EL (cell line): ENCODE results near the gene WWC1.
"Not testable (repeated sequence)": the region's sequence is repeated elsewhere in the genome, so short reads cannot be mapped to it uniquely, and the experiment has no call there.

Experiments
- DNase-seq: peaks from one replicate; pipeline ENCODE4 v3.0.0-alpha.2; 2016

WWC1 gene

GRCh38 chr5:168310541-168310940, 19.1 kb downstream of the WWC1 start:
- not testable (repeated sequence) for DNase-seq

GRCh38 chr5:168311061-168311566, 19.7 kb downstream of the WWC1 start:
- DNase-seq = no peak

- peak; percentile 52 for DNase-seq
Observed at GRCh38 chr5:168312606-168313295, 21.3 kb downstream of the WWC1 start.

GRCh38 chr5:168313596-168314204, 22.3 kb downstream of the WWC1 start:
- DNase-seq = no peak

DNA sequence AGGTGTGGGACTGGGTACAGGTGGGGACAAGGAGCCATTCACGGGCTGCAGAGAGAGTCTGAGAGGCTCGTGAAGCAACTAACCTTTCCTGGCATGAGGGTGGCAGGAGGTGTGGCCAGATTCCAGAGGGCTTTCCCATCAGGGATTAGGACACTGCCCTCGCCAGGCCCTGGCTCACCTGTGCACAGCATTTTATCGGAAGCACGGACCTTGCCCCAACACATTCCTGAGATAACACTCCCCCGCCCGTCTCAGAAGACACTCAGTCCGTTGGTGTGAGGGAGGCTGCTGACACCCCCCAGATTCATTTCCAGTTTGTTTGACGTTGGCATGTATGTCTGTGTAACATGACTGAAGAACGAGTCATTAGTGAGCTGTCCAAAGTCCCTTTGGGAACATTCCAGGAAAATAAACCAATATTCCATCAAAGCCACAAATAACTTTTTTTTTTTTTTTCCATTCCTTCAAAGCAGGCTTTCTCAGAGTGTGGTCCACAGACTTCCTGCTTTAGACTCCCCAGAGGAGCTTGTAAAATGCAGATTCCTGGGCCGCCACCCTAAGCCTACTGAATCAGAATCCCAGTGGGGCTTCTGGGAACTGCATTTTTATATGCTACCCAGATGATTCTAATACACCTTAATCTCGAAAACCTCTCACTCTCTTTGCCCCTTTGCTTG, 23.4 kb downstream of the WWC1 start:
- DNase-seq = peak; percentile 97

- DNase-seq = no peak
Observed at GRCh38 chr5:168315416-168316138, 24.1 kb downstream of the WWC1 start.

DNA sequence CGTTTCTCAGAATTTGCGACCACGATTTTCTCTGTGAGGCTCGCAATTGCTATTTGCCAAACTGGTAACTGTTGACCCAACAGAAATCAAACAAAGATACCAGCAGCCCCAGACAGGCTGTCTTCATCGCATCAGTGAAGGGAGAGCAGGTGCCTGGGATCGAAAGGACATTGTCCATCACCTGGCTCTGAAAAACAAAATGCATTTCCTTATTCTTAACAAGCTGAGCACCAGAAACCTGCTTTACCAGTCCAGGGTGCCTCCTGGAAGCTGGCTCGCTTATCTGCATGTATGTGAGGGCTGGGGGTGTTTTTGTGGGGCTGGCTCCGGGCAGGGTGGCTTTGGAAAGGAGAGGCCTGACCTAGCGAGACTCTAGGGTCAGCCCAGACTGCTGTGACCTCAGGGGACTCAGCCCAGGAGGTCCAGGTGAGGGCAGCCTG, 24.7 kb downstream of the WWC1 start:
- no peak for DNase-seq

DNA sequence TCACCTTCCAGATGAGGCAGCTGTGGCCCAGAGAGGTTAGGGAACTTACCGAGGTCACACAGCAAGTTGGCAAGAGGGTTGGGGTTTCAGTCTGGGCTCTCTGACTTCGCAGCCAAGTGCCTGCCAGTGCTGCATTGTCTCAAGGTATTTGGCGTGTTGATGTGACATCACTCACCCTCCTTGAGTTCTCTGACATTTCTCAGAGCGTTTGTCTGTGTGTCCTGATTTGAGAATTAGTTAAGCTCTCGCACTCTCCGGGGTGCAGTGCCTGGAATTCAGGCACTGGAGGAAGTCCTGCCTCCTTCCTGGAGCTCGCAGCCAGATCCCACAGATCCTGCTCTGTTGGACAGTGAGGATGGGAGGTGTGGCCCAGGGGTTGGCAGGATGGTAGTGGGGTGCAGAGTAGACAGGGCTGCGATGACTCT, 25.7 kb downstream of the WWC1 start:
- DNase-seq = no peak

DNA sequence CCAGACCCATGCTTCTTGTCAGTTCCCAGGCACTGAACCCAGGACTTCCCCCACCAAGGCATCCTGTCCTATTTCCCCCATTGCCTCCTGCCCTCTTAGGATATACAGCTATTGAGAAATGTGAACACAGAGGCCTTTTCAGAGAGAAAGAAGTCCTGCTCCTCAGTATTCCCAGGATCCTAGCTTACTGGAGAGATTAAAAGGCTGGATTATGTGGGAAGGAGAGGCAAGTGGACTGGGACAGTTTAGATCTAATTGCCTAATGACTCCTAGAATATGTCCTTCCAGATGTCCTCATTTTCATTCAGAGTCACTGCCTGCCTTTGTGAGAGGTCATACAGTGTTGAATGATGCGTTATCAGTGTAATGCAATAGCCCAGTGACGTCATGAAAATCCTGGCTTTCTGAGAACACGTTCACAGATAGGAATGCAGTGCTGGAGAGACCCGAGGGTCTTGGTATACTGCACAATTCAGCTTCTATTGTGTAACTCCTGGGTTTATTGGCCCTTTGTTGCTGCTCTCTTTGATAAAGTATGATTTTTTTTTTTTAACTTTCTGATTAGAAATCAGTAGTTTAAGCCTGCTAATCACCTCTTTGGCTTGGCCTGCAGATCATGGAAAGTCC, 26.2 kb downstream of the WWC1 start:
- peak; percentile 99 for DNase-seq

GRCh38 chr5:168318240-168318639, 26.8 kb downstream of the WWC1 start:
- DNase-seq = no peak

DNA sequence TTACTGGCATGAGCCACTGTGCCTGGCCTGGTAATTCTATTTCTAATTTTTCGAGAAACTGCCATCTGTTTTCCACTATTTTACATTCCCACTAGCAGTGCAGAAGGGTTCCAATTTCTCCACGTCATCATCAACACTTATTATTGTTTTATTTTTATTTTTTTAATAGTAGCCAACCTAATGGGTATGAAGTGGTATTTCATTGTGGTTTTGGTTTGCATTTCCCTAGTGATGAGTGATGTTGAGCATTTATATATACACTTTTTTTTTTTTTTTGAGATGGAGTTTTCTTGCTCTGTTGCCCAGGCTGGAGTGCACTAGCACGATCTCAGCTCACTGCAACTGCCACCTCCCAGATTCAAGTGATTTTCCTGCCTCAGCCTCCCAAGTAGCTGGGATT, 28.3 kb downstream of the WWC1 start:
- DNase-seq = no peak

DNA sequence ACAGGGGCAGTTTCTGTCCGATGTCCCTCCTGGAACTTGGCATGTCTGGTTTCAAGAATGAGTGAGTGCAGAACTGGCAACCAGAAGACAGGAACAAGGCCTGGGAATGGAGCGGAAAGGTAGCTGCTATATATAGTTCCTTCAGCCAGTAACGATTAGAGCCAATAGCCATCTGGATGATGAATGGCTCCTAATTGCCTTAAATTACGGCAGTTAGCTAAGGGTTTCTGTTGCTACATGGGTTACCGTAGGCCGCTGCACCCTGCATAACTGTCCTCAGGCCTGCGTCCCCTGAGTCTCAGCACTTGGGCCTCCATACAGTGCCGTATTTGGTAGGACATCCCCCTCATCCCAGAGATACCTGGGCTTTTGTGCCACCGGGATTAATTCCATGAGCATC, 29.4 kb downstream of the WWC1 start:
- DNase-seq = no peak

DNA sequence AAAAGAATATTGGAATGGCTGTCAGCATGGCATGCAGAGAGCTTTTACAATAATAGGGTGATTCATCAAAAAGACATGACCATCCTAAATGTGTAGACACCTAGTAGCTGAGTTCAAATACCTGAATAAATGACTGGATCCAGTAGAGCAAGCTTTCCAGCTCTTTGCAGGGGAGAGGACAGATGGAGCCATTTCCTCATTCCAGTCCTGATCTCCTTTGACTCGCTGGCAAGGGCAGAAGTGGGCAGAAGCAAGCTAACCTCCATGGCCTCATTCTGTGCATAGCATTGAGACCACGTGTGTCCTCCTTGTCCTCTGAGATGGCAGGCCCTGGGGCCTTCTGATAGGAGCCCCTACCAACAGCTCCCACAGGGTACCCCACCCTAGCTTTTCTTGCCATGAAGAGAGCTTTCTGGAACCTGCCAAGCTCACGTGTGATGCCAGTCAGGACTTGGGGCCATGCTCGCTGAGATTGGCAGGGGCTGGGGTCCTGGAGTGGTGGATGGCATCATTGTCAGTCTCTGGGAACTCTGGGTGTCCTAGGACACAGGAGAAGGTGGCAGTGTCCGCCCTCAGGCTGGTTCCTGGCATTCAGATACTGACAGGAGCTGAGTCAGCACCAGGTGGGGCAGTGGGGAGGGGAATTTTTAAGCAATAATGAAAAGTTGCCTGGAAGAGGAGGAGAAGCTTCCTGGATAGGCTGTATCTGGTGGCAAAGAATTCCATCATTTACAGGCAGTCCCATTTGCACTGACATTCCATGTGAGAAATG, 33.6 kb downstream of the WWC1 start:
- DNase-seq = peak; percentile 70

GRCh38 chr5:168327019-168327421, 35.6 kb downstream of the WWC1 start:
- DNase-seq = peak; percentile 58

DNA sequence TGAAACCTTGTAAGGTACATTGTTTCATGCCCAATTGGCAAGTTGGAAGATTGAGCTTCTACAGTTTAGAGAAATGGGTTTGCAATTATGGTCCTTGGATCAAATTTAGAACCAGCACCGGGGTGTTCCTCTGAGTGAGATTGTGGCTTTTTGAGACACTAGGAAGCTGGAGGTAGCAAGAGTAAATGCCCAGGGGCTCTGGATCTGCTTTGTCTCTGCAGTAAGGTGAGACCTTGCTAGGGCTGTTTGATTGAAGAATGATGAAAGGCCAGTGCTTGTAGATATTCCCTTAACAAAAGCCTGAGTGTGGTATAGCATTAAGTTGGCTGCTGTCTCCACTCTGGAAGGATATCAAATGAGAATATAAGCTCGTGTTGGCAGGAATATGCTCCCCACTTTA, 36.0 kb downstream of the WWC1 start:
- DNase-seq = no peak

- DNase-seq = peak; percentile 43
Observed at GRCh38 chr5:168327994-168328393, 36.5 kb downstream of the WWC1 start.

- DNase-seq = no peak
Observed at GRCh38 chr5:168328814-168329213, 37.4 kb downstream of the WWC1 start.

- DNase-seq = no peak
Observed at GRCh38 chr5:168329302-168329701, 37.9 kb downstream of the WWC1 start.

DNA sequence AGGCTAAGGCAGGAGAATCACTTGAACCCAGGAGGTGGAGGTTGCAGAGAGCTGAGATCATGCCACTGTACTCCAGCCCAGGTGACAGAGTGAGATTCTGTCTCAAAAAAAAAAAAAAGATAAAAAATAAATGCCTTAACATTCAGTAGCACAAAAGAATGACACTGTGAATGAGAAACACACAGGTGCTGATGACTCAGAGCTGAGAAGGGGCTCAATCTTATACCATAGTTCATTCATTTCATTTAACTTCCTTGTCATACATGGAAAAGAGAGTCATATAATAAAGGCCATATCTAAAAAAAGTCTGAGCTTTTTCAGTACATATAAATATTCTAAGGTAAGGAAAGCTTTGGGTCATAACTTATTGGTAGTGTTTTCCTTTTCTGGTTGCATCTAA, 40.6 kb downstream of the WWC1 start:
- no peak for DNase-seq

DNA sequence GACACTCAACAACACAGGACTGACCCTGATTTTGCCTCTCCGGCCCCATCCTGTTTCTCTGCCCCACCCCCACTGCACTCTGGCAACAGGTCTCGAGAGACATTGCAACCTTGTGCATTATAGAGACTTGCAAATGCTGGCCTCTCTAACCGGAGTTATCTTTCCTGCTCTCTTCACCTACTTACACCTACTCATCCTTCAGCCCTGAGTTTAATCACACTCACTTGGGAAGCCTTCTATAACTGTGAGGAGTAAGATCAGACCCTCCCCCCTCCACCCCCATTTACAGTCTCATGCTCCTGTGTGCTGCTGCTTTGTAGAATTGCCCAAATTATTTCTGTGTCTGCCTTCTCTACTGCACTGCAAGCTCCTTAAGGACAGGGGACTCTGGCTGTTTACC, 42.8 kb downstream of the WWC1 start:
- DNase-seq = no peak

DNA sequence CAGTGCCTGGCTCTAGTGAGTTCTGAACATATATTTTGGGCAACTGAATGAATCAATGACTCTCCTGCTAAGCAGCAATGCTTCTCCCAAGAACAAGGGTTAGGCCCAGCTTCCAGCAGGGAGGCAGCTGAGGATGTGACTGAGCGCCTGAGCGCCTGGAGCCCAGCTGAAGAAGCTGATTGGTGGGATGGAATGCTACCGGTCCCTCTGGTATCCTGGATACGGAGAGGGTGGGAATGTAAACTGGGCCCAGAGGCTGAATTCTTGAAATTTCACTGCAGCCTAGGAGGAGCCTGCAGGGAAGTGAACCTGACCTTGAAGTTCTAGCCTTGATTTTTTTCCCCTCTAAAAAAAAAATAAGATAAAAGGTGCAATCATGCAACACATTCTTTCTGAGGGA, 43.2 kb downstream of the WWC1 start:
- peak; percentile 83 for DNase-seq

DNA sequence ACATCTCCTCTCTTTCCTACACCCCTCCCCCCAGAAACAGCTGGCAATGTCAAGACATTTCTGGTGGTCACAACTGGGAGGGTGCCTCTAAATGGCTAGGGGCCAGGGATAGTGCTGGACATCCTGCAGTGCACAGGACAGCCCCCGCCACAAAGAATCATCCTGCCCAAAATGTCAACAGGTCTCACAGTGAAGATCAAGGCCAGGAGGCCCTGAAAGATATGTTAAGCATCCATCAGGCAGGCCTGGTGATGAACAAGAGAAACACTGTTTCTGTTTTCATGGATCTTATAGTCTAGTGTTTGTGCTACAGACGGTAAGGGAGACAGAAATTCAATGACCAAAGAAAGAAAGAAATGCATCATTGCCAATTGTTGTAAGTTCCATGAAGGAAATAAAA, 45.9 kb downstream of the WWC1 start:
- no peak for DNase-seq
